RKO (cell line): ENCODE results near the gene ARAP1.

Experiments
- DNase-seq: peaks from one replicate; pipeline ENCODE4 v3.0.0-alpha.2; 2016; ENCODE audit warnings: low spot score

Gene ARAP1

DNA sequence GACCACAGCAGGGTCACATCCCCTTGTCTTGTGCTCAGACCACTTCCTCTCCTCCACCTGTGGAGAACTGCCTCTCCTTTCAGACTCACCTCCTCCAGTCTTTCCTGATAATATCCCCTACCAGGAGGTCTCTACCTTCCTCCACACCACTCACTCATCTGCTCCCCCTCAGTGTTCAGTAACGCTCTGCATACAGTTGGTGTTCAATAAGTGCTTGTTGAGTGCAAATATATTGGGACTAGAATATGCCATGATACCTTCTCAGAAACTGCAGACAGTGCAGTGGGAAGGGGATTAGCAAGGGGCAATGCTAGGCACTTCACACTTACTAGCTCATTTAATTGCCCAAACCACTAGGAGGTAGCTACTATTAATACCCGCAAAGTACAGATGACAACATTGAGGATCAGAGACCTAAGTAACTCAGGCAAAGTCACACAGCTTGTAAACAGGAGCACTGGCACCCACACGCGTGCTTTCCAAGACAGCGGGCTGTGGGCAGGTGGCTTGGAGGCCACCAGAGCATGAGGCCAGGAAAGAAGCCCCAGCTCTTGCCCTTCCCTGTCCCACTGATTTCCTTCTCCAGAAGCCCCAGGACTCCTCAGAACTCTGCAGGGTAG, 69.9 kb downstream of the ARAP1 start:
- DNase-seq = no peak

DNA sequence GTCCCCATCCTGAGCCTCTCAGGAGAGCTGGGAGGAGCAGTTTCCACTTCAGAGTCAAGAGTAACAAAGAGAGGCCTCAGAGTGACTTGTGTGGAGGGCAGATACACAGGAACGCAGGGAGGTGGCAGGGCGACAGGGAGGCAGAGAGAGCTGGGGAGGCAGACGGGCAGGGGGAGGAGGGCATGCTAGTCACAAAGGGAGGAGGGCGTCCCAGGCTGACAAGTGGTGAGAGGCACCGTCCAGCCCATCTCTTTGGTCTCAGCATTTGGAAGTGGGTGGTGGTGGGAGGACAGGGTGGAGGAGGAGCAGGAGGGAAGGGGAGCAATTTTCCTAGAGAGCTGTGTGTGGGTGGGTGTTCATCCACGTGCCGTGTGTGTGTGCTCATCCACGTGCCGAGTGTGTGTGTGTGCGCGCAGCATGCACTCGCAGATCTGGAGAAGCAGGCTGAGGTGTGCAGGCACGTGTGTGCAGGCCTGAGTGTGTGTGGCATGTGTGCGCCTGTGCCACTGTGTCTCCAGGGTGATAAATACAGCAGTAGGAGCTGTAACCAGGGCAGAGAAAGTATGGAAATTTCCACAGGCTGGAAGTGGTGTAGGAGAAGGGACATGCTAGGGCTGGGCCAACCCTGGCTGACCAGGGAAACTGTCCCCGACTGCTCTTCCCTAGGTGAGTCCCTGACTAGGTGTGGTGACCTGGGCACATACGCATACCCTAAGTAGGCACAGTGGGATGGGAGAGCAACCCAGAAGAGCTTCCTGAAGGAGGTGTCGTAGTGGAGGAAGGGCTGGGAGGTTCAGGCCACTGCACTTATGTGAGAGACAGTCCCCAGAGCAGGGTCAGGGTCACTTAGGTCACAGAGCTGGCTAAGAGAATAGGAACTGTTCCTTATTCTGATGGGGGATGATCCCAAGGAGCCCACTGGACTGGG, 70.7 kb downstream of the ARAP1 start:
- DNase-seq = no peak

DNA sequence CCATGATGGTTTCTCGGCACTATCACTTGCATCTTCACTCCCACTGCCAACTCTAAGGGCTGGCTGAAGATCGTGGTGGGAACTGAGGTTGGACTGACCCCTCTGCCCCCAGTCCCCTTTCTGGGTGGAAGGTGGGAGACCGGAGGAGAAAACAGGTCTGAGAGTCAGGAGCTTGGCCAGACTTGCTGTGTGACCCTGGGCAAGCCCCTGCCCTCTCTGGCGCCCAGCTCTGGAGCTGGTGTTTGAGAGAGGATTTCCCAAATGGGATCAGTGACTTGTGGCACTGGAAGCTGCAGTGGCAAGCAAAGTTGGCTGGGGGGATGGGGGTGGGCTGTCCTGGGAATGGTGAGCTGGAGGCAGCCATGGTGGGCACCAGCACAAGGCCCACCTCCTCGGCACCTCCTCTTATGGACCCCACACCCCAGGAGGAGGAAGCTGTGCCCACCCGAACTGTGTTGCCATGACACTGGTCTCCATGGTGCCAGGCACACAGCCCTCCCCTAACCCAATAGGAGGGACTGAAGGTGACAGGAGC, 71.5 kb downstream of the ARAP1 start:
- no peak for DNase-seq

DNA sequence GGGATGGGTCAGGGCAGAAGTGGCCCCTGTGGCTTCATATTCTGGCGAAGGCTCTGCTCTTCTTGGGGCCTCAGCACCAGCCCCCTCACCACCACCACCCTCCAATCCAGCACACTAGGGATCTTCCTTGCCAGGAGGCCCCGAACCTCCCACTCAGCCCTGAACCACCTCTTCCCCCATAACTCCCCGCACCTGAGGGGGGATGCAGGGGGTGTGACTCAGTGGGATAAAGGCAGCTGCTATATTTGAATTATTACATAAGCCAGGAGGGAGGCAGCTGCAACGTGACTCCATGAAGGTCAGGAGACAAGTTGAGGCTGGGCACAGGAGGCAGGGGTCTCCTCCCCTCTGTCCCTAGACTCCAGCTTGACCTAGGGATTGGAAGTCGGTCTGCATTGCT, 72.3 kb downstream of the ARAP1 start:
- DNase-seq = no peak

DNA sequence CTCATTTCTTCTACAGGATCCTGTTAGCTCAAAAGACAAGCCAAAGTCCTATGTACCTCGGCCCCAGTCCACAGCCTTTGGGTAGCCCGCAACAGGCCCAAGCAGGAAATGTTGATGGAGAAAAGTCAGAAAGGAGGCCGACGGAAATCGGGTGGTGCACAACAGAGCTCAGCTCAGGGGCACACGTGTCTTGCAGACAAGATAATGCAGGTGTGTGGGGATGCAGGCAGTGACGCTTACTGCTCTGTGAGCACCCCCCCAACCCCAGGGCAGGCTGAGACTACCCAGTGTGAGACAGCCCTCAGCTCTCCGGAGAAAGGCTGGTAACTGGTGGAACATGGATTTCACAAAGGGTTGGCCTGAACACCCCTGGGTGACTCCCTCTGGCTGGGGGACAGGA, 73.7 kb downstream of the ARAP1 start:
- no peak for DNase-seq

DNA sequence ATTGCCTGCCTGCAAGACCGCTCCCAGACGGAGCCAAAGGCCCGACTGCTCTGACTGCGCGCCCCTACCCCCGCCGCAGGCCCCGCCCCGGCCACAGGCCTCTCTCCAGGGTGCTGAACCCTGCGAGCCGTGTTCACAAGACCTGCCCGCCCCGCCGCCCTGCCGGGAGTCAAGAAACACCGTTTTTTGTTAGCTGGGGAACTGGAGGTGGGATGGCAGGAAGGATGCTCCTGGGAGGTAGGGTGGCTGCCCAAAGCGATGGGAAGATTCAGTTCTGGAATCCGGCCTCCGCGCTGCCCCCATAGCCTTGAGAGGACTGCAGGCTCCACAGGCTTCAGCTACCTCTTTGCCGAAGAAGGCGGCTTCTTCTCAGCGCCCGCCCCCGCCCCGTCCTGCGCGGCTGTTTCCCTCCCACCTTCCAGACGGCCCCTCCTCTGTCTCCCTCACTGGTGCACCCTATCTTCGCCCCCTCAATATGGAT, 75.3 kb downstream of the ARAP1 start:
- peak; percentile 23 for DNase-seq

DNA sequence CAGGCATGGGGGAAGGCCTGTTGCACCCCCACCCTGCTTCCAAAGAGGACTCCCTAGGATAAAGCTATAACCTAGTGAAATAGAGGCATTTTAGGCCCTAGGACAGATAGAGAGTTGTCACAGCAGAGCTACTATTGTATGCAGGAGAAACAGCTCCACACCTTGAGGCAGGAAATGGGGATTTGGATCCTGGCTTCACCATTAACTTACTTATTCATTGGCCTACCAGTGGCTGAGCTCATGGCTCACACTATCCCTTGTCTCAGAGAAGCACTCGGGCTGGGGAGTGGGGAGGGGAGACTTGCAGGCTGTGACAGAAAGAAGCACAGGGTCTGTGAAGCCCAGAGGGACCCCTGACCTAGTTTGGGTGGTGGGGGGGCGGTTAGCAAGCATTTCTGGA, 77.0 kb downstream of the ARAP1 start:
- no peak for DNase-seq

DNA sequence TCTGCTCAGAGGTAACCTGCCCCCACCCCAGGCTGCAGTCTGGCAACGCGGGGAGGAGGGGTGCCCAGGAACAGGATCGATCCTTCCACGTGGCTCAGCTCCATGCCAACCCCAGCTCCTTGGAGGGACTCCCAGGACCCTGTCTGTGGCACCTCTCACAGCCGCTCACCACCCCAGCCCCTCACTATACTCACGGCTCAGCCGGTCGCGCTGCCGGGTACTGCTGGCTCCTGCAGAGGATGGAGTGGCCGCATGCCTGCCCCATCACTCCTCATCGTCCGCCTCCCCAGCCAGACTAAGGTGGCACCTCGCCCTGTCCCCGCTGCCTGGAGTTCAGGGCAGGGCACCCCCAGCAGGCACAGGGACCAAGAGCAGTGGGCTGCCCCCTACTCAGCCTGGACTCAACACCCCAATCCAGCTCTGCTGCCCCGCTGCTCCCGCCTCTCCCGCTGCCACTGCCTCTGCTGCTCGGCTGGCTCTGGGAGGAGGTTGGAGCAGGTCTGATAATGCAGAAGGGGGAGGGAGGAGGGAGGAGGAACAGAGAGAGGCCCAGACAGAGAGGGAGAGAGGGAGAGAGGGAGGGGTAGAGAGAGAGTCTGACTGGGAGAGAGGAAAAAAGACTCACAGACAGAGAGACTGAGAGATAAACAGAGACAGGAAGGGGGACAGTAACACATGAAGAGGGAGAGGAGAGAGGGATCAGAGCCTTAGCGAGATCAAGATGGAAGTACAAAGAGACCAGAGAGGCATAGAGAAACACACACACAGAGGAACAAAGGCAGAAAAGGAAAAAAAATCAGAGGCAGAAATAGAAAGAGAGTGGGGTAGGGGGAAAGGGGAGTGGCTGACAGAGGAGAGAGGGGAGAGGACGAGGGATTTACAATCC, 78.0 kb downstream of the ARAP1 start, which contains the start of gene PDE2A:
Gene PDE2A (minus strand): TSS at position 480 of the 886 bp plus-strand sequence. CDS start 215 bp downstream, at position 265.
- DNase-seq = no peak

DNA sequence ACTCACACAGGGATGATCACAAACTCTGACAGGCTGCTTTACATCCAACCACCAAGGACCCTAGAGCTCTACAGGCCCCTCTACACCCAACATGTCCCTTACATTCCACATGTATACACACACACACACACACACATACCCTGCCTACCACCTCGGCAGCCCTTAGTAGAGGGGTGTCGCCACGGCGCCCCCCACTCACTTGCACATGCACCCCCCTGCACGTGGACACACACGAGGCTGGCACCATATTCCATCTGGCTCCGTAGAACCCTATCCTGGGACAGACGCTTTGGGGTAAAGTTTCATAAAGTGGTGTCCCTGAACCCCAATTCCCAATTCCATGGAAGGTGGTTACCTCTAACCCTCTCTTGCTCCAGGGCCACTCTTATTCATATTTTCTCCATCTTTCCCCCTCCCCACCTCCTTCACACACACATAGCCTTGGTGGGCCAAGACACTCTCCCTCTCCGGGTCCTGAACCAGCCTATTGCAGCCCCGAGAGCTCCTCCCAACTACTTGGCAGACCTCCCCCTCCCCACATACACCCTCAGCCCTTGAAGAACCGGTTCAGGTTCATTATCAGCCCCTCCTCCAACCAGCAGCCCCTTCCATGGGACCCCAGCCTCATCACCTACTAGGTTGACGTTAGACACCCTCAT, 78.8 kb downstream of the ARAP1 start:
- DNase-seq = no peak

DNA sequence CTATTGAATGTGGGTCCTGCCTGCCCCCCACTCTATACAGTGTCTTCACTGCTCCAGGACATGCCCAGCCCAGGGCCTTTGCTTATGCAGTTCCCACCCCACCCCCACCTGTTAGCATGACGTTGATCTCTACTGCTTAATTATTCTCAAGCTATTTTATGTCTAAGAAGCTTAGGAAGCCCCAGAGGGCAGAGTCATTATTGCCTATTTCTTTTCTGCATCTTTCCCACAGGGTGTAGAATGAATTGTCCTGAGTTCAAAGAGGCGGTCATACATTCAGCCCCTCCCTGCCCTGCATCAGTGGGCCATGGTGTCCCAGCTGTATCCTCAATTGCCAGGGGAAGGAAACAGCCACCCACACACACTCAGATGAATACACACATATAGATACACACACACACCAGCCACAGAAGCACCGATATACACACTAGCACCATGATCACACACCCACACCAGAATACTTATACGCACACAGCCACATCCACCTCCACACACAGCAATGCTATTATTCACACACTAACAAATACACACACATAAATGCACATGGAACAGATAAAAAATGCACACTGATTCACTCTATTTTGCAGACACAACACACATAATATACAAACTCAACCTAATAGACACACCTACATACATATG, 79.5 kb downstream of the ARAP1 start:
- DNase-seq = no peak

DNA sequence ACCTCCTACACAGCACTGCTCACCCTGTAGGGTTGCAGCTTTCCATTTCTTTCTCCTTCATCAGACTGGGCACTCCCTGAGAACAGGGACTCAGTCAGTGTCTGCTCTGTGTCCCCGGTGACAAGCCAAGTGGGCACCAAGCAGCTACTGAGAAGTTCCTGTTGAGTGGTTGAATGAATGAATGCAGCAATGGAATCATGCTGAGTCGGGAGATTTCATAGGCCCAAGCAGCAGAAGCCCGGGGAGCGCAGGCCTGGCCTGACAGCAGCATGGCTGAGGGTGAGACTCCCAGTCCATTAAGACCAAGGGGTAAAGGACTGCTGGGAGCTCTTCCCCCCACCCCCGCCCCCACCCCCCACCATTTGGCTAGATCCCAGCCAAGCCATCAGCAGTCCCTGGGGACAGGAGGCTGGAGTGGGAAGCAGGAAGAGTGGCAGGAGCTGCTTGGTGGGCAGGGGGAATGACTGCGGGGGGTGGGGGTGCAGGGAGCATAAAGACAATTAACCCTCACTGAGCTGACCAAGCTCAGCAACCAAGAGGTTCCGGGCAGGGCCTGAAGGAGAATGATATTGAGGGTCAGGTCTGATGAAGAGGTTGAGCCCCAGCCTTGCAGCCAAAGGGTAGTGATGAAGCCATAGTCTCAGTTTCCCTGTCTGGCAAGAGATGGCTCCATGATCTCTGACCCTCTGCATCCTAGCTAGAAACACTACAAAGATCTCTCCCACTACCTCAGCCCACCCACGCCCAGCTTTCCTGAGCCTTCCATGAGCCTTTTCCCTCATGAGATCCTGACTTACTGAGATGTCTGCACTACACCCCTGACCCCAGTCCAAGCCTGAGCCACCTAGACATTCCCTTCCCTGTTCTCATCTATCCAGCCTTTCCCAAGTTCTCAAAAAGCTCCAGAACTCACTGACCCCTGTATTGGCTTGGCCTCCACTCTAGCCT, 80.8 kb downstream of the ARAP1 start:
- DNase-seq = no peak

DNA sequence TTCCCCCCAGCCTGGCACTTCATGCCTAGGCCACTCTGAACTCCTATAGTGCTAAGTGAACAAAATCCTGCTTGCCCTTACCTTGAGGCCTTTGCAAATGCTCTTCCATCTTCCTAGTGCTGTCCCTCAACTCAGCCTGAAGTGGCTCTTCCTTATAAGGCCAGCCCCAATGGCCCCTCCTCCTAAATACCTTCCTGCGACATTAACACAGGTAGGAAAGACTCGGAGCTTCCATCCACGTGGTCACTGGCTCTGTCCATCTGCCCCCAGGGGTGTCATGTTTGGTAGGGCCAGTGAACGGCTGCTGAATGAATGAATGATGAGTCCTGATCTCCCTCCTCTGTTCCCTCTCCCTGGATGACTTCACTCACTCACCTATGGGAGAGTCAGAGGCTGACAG, 82.2 kb downstream of the ARAP1 start:
- DNase-seq = no peak

DNA sequence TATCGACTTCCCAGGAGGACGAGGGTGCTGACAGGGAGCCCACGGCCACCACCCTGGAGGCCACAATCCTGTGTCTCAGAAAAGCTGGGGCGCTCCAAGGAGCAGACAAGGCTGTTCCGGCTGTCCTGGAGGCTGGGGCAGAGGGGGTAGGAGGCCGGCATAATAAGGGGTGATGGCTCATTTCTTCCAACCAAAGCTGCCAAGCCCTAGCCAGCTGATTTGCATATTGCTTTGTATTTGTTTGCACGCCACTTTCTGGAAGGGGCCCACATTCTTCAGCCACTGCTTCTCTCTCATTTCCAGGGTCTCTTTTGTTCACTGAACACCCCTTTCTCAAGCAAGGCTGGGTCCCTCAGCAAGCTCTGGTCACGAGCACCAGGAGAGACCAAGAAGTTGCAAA, 82.7 kb downstream of the ARAP1 start:
- no peak for DNase-seq

DNA sequence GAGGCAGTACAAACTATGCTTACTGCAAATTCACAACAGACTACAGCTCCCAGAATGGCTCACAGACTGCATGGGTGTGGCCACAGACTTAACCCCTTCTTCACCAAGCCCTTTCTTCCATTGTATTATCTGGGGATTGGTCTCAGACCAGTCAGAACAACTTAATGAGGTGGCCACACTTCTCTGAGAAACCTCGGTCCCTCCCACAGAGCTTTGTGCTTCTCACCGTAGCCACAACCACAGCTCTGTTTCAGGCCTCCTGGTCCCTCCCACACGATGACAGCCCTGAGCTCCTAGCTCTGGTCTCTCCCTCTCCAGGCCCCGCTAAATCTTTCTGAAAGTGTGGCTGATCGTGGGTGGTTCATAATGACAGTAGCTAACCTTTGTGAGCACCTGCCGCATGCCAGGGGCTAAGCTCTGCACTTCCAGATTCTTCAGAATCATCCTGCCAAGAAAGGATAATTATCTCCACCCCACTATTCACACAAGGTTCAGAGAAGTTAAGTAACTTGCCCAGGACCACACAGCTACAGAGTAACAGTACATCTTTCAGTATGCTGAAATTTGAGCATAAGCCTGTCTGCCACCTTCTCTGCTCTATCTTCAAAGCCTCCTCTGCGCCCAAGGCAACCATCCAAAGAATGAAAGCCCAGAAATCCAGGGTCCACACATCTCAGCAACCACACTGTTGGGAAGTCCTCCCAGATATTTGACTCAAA, 83.4 kb downstream of the ARAP1 start:
- DNase-seq = no peak

DNA sequence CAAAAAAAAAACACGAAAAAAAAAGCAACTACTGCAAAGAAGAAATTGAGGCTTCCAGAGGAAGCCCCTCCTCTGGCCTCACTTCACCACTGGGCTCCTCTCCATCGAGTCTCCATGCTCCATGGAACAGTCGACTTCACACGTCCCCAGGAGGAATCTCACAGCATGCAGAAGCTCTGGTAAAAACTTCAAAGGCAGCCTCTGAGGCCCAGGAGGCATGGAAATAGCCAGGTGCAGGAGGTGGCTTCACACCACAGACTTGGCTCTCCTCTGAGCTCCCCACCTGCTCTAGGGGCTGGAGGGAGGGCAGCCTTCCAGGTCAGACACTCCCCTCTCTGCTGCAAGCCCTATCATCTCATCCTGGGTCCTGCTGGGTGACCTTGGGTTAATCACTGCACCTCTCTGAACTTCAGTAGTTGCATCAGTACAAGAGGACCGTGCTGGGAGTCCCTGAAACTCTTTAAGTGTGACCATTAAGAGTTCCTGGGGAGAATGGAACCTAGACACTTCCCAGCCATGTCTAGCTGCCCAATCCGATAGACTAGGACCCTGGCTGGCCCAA, 86.2 kb downstream of the ARAP1 start:
- DNase-seq = no peak

DNA sequence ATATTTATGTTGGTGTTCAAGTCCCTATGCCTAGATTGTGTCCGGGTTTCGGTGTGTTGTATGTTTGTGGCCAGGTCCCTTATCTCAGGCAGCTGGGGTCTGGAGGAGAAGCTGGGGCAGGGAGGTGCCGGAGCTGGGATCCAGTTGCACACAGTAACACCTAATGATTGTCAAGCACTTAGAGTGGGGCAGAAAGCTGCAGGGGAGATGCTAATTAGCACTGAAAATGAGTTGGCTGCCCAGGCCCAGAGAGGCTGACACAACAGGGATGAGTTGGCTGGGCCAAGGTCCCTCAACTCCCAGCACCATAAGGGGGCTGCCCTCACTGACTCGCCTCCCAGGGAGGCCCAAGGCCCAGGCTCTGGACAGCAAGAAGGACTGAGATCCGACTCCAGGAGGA, 90.2 kb downstream of the ARAP1 start:
- no peak for DNase-seq

DNA sequence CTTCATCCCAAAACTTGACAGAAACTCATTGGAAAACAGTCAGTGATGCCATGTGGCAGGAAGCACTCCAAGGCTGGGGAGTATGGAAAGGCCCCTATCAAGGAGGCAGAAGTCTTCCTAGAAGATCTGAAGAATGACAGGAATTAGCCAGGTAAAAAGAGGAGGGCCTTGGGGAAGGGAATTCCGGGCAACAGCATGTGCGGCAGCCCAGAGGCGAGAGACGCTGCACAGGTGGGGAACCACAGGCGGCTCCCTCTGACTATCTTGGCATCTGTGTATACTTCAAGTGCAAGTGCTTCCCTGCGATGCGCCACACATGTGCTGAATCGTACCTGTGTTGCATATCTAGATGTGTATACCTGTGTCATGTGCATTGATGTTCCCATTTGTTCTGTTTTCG, 90.7 kb downstream of the ARAP1 start:
- DNase-seq = no peak

DNA sequence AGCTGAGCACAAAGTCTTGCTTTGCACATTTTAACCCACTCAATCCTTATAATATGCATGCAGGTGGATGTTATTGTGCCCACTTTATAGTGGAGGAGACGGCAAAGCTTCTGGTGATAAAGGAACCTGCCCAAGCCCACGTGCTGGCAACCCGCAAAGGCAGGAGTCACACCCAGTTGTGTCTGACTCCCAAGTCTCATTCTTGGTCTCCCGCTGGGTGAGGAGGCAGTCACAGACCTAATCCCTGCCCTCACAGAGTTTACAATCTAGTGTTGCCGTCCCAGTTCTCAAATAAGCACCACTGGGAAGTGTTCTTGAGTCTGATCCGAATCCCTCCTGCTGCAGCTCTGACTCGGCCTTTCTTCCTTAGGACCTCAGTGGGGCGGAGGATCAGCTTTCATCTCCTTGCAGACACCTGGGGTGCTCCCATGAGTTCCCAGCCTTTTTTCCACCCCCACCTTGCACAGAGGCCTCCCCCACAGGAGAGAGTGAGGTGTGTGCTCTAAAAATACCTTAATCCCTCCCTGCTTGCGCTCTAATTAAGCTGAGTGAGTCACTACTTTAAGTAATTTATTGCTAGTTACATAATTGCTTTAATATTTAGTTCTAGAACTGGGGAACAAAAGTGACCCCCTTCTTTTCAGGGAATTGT, 93.1 kb downstream of the ARAP1 start:
- no peak for DNase-seq
